Epithelial cell of proximal tubule (primary cell): ENCODE results near the gene NAB1. TPM values are rescaled to one million over a fixed set of nuclear protein-coding genes. Genes with fewer than 3 reads are reported as not detected.
A peak's percentile ranks its signal among the peaks of the same experiment; 100 is the strongest.

Source experiments
- DNase-seq: peaks from one replicate; pipeline ENCODE4 v3.0.0-alpha.2; 2011; ENCODE audit warnings: low read depth
- H3K4me3 ChIP-seq: 2 replicates; pipeline ENCODE4 v1.5.1; 2011; ENCODE audit warnings: low read depth, mild to moderate bottlenecking, low read length
- total RNA-seq: library from RNA; depleted of rRNA; stranded (reverse); fragments of >200 nt; gene quantifications from 2 replicates; pipeline ENCODE4 v1.2.3, GENCODE V29; 2015
- TF ChIP-seq, protein P1 (sequence below): conservative IDR thresholded peaks from 2 replicates; pipeline ENCODE4 v1.5.1; 2012; ENCODE audit warnings: low read depth, mild to moderate bottlenecking, low read length

Gene NAB1
- total RNA-seq, 1 donor from 2014 or later: 10.0 TPM

DNA sequence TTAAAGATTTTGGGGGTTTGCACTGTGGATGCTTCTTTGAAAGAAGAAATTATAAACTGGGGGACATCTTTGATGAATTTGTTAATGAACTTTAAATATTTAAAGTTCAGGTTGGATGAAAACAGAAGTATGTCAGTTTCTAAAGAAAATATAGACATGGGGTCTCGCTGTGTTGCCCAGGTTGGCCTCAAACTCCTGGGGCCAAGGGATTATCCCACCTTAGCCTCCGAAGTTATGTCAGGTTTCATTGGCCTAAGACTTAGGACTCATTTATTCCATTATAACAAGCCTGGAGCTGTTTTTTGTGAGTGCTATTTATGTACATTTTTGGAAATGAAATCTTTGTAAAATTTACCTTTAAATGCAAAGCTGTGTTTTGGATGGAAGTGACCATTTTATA lies 2.5 kb downstream of the NAB1 start:
- TF ChIP-seq, protein P1, sequence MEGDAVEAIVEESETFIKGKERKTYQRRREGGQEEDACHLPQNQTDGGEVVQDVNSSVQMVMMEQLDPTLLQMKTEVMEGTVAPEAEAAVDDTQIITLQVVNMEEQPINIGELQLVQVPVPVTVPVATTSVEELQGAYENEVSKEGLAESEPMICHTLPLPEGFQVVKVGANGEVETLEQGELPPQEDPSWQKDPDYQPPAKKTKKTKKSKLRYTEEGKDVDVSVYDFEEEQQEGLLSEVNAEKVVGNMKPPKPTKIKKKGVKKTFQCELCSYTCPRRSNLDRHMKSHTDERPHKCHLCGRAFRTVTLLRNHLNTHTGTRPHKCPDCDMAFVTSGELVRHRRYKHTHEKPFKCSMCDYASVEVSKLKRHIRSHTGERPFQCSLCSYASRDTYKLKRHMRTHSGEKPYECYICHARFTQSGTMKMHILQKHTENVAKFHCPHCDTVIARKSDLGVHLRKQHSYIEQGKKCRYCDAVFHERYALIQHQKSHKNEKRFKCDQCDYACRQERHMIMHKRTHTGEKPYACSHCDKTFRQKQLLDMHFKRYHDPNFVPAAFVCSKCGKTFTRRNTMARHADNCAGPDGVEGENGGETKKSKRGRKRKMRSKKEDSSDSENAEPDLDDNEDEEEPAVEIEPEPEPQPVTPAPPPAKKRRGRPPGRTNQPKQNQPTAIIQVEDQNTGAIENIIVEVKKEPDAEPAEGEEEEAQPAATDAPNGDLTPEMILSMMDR: no peak
- DNase-seq: no peak
- H3K4me3 ChIP-seq: peak overlapping the region; percentile 7

- no peak overlapping the region for H3K4me3 ChIP-seq
- TF ChIP-seq, protein P1: no peak
- DNase-seq: no peak
These were observed 4.3 kb downstream of the NAB1 start for GRCh38 chr2:190653231-190653630.

DNA sequence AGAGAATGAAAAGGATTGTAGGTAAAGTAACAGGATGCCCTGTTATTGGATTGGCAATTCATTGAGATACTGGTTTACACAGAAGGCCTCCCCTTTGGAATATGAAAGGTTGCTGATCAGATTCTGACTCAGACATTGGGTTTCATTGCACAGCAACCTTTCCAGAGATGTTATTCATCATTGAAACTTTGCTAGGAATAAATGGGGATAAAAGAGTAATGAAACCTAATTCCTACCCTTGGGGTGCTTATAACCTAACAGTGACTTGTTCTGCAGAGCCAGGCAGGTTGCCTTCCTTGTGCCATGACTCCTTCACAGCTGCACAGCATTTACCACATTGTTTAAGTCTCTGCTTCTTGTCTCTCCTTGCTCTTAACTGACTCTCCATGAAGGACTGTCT lies 5.0 kb downstream of the NAB1 start:
- TF ChIP-seq, protein P1: no peak
- no peak overlapping the region for H3K4me3 ChIP-seq
- DNase-seq: no peak

GRCh38 chr2:190655113-190655512 lies 6.2 kb downstream of the NAB1 start:
- no peak for DNase-seq
- no peak overlapping the region for H3K4me3 ChIP-seq
- TF ChIP-seq, protein P1: no peak

GRCh38 chr2:190655570-190655969 lies 6.7 kb downstream of the NAB1 start:
- TF ChIP-seq, protein P1: no peak
- no peak overlapping the region for H3K4me3 ChIP-seq
- no peak for DNase-seq

GRCh38 chr2:190656301-190656700 lies 7.4 kb downstream of the NAB1 start:
- no peak for DNase-seq
- TF ChIP-seq, protein P1: no peak
- H3K4me3 ChIP-seq: no peak overlapping the region

DNA sequence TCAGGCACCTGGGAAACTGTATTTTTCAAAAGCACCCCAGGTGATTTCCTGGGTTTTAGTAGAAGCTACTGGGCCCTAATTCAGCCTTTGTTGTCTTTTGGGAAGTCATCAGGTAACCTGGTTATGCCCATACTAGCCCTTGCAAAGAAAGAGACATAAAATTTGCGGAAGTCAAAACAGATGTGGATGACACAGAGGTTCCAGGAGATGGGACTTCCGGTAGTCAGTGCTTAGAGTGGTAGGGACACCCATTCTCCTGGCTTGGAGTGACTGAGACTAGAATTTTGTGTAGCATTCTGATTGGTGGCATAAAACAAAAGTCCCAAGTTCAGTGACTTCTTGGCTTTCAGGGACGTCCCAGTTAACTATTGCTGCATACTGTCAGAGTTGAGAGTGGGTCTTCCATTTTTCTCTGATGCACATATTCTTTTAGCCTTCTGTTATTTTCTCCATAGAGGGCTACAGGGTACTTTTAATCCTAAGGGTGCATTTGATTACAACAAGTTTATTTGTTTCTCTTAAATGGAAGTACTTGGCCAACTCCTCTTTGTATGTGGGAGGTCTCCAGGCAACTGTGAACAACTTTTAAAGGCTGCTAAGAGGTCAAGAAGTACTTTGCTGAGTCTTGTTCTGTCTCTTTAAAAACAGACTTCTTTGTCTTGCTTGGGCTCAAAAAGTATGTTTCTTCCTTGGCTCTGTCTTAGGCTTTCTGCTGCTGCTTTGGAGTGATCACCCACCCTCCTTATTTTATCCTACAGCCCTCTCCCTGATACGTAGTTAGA lies 8.8 kb downstream of the NAB1 start:
- no peak overlapping the region for H3K4me3 ChIP-seq
- no peak for DNase-seq
- TF ChIP-seq, protein P1: no peak
